Measurements from ENCODE around the gene TGM3. TPM values are rescaled to one million over a fixed set of nuclear protein-coding genes. Genes with fewer than 3 reads are reported as not detected.

TGM3 gene
- total RNA-seq, 1 donor from 2014 or later, result not detected

GRCh38 chr20:2378893-2379292 is 83.1 kb downstream of the TGM3 start:
- no peak for DNase-seq (ENCODE audit: low read depth in 2 of 2)

- DNase-seq (ENCODE audit: low read depth in 2 of 2), result no peak
Measured at GRCh38 chr20:2379511-2380229, 83.9 kb downstream of the TGM3 start.

DNA sequence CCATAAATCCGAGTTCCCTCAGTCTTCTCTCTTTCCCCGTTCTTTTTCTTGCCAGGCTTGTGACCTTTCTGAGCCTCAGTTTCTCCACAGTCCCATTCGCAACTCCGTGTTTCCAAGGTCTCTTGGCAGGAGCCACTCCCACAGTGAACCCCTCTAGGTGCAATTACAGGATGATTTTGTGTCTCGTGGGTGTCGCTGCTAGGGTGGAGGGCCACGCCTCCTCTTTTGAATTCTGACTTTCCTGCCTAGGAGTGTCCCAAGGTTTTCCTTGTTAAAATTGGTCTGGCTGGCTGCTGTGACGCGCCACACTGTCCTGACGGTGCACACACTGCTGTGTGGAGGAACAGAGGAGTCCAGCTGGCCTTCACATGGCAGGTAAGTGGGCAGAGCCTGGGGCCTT is 84.8 kb downstream of the TGM3 start, which contains the start of gene TGM6:
Gene TGM6, plus strand, starts transcription at position 301 of the 400 bp plus-strand sequence. Its CDS starts 68 bp downstream, at position 369.
- DNase-seq (ENCODE audit: low read depth in 2 of 2), result no peak

DNA sequence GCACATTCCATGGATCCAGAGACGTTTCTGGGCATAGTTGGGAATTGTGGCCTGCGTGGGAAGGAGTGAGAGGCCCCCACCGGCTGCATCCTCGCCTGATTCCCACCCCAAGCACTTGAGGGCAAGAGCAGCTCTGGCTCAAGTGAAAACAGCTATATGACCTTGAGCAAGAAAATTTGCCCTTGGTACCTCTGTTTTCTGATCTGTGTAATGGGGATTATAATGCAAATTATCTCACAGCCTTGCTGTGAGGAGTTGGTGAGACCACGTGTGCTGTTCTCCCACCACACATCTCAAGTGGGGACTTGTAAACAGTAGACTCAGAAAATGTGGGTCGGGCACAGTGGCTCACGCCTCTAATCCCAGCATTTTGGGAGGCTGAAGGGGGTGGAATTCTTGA is 85.5 kb downstream of the TGM3 start:
- no peak for DNase-seq (ENCODE audit: low read depth in 2 of 2)

GRCh38 chr20:2382833-2383232 is 87.0 kb downstream of the TGM3 start:
- peak in 1 of 2 donors; percentile 54 for DNase-seq (ENCODE audit: low read depth in 2 of 2)

DNA sequence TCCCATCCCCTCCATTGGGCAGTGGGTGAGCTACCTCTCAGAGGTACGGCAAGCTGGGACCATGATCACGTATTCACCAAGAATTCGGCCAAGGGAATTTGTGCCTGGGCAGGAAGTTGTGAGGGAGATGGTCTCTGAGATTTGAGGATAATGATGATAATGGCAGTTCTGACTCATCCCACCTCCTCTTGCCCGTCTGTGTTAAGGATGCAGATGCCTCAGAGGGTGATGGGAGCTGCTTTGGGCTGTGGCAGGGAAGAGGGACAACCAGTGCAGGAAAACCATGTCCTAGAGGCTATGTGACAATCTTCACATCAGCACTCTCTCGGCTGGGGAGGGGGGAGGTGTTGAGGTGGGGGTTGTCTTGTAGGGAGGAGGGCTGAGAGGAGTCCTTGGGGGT is 89.2 kb downstream of the TGM3 start:
- no peak for DNase-seq (ENCODE audit: low read depth in 2 of 2)

GRCh38 chr20:2385496-2385895 is 89.7 kb downstream of the TGM3 start:
- no peak for DNase-seq (ENCODE audit: low read depth in 2 of 2)

DNA sequence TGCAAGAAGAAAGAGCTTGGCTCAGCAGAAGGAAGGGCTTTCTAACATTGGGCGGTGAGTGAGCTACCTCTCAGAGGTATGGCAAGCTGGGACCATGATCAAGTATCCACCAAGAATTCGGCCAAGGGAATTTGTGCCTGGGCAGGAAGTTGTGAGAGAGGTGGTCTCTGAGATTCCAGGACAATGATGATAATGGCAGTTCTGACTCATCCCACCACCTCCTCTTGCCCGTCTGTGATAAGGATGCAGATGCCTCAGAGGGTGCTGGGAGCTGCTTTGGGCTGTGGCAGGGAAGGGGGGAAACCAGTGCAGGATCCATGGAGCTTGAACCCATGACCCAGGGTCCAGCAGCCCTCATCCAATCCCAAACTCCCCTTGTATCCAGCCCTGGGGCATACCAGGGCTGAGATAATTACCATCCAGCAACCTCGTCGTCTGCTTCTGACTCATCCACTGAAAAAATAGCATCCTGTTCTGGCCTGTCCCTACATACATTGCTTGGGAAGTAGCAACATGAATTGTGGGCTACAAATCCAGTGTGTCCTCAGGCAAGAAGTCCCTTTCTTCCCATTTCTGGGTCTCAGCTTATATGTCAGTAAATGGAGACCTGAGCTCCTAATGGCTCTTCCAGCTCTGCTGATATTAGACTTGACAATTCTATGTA is 90.8 kb downstream of the TGM3 start:
- peak; percentile 19 to 50 for DNase-seq (ENCODE audit: low read depth in 2 of 2)

DNA sequence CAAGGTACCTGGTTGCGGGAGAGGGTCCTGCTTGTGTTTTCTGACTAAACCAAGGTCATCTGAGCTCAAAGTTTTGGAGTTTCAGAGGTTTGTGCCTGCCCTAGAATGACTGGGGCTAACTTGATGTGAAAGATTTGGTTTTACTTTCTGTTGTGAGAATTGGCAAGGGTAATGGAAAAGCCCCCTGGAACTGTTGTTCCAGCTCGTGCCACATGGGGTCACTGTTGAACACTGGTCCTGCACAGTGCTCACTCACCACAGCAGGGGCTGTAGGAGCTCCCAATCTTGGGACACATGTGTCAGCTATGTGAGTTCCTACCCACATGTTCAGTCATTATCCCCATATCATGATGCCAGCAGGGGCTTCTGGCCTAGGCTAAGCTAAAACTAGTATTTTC is 91.4 kb downstream of the TGM3 start:
- peak; percentile 28 to 65 for DNase-seq (ENCODE audit: low read depth in 2 of 2)

DNA sequence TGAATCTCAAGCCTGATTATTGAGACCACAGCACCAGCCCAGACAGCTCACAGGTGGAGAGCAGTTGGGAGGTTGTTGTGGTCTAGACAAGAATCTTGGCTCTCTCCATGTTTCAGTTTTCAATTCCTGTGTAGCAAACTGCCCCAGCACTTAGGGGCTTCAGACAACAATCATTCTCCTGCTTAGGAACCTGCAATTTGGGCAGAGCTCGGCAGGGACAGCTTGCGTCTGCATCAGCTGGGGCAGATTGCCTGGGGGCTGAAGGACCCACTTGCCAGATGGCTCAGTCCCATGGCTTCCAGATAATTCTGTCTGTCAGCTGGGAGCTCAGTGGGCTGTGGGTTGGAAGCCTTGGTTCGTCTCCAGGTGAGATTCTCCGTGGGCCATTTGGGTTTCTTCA is 91.8 kb downstream of the TGM3 start:
- DNase-seq (ENCODE audit: low read depth in 2 of 2), result no peak

Other genes with a start within 250 kb of the TGM3 start
- 9.6 and 12.5 TPM in 2 replicates for gene STK35, start 194.2 kb upstream of the TGM3 start, total RNA-seq
- not detected in 2 replicates for gene TGM6, start 84.9 kb downstream of the TGM3 start, total RNA-seq
- 147 and 211 TPM in 2 replicates for gene SNRPB, start 174.8 kb downstream of the TGM3 start, total RNA-seq
- 4.6 and 7.3 TPM in 2 replicates for gene ZNF343, start 212.9 kb downstream of the TGM3 start, total RNA-seq
- gene TMC2, start 240.6 kb downstream of the TGM3 start, total RNA-seq, result not detected in 2 replicates

All from lung microvascular endothelial cell (primary cell).